NCI-H774 (cell line): Measurements from ENCODE around the gene ANKAR.
"Not testable (repeated sequence)": the region's sequence is repeated elsewhere in the genome, so short reads cannot be mapped to it uniquely, and the experiment has no call there.

ENCODE experiments used
- DNase-seq: peaks from one replicate; lab custom pipeline; 2025; lab: John Stamatoyannopoulos, UW

ANKAR gene

DNA sequence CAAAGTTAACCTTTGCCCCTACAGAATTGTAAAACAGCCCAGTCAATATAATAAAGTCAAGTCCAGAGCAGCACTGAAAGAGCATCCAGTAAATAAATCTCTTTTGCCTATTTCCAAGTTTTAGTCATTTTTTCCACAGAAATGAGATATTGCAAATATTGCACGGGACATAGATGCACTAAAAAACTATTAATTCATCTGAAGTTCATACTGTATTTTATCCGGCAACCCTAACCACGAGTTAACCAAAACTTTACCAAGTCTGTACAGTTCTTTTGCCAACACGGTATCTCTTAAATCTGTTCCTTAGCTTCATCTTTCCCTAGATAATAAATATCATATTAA is 13.7 kb upstream of the ANKAR start:
- no peak for DNase-seq

DNA sequence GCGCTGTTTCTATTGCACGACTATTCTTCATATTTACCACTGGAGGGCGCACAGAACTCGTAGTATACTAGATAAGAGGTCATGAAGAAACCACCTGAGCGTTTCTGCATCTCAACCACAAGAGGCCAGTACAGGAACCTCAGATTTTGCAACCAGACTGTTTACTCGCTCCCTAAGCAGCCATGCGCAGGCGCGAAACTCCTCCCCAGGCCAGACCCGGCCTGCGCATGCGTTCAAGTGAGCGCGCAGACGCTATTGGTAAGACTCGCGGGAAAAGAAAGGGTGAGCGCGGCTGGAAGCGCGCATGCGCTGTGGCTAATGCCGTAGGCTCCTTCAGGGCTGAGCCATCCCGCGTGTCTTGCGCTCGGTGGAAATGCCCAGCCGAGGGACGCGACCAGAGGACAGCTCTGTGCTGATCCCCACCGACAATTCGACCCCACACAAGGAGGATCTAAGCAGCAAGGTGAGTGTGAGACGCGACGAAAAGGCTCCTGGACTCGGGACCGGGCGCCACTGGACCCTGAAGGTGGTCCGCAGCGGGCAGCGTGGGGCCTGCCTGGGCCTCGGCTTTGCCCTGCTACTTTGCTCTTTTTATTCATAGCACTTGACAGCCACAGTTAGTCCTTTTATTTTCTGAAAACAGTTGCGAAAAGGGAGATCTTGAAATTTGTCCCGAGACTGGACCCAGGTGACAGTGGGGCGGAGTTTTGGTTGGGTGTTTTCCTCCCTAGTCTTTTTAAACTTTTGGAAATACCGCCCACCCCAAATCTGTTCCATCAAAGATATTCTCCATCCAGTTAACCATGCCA is 13.1 kb upstream of the ANKAR start, which contains the start of gene ASNSD1:
Gene ASNSD1 (plus strand): TSS at position 312 of the 809 bp plus-strand sequence. CDS start 4,674 bp downstream, outside the sequence.
- peak; percentile 99 for DNase-seq

GRCh38 chr2:189661957-189662321 is 12.5 kb upstream of the ANKAR start:
- DNase-seq: no peak

DNA sequence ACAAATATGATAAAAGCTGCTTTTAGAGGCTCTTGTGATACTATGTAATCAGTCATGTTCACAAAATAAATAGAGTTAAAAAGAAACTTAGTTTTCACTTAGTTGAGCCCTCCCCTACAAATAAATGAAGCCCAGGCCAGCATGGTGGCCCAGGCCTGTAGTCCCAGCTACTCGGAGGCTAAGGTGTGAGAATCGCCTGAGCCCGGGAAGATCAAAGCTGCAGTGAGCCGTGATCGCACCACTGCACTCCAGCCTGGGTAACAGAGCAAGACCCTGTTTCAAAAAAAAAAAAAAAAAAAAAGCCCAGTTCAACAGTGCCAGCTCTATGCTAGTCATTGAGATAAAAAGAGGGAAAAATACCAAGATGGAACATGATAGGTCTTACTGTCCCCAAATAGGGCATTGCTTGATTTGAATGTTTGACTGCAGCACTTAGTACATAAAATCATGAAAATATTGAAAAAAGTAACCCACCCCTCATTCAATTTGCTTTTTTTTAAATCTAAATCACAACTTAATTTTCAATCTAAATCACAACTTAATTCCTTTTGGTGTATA is 11.7 kb upstream of the ANKAR start:
- DNase-seq: no peak

- DNase-seq: not testable (repeated sequence)
Observed at GRCh38 chr2:189663319-189663718, 11.2 kb upstream of the ANKAR start.

DNA sequence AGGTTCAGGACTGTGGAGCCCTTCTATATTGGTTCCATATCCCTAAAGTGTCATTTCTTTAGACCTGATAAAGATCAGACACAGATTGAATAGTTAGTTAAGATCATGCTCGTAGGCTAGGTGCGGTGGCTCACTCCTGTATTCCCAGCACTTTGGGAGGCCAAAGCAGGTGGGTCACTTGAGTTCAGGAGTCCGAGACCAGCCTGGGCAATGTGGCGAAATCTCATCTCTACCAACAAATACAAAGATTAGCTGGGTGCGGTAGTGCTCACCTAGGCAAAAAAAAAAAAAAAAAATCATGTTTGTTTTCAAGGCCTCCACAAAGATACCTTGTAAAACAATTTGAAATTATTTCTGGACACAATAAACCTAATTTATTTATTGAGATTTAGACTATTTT is 4.6 kb upstream of the ANKAR start:
- DNase-seq: no peak

DNA sequence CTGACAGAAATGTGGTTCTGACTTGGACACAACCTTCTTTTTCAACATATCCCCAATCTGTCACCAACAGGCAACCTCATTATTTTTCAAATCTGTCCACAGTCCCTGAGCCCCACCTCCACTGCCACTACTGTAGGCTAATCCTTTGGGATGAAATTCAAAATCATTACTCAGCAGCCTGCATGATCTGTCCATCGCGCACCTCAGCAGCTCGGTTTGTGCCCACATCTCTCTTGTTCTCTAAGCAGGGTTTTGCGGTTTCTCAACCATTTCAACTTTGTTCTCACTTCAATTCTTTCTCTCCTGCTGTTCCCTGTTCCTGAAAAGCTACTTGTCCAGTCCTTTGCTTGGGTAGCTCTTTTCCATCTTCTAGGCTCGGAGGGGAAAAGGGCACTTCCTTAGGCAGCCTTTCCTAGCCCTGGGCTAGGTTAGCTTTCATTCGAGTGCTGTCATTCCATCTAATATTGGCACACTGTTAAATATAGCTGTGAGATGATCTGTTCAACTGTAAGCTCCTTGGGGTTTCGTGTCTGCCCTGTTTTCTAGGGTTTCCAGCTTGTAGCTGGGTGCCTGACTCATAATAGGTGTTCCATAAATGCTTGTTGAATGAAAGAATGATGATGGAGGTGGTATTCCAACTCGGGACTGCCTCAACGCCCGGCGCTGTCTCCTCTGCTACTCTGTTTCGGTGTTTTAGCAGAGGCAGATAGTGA is 653 bp upstream of the ANKAR start:
- no peak for DNase-seq

- DNase-seq: no peak
Observed at GRCh38 chr2:189676471-189676870, 2.0 kb downstream of the ANKAR start.

DNA sequence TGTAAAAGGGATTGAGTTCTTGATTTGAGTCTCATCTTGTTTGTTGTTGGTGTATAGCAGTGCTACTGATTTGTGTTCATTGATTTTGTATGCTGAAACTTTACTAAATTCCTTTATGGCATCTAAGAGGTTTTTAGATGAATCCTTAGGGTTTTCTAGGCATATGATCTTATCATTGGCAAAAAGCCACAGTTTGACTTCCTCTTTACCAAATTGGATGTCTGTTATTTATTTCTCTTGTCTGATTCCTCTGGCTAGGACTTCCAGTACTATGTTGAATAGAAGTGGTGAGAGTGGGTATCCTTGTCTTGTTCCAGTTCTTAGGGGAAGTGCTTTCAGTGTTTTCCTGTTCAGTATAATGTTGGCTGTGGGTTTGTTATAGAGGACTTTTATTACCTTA is 4.8 kb downstream of the ANKAR start:
- no peak for DNase-seq

DNA sequence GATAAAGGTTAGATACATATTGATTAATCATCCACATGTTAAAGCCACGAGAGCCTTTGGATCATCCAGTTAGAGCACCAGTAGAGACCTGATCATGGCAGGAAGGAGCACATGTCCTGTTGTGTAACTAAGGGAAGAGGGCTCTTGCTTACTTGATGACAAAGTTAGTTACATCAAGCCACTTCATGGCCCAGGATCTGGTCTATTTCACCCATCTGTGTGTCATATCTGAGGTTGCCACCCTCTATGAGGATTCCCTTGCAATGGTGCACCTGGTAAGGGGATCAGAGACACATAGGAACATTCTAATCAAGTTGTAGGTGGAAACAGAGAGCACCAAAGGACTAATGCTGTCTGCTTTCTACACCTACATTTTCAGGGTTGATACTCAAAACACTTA is 6.7 kb downstream of the ANKAR start:
- no peak for DNase-seq

DNA sequence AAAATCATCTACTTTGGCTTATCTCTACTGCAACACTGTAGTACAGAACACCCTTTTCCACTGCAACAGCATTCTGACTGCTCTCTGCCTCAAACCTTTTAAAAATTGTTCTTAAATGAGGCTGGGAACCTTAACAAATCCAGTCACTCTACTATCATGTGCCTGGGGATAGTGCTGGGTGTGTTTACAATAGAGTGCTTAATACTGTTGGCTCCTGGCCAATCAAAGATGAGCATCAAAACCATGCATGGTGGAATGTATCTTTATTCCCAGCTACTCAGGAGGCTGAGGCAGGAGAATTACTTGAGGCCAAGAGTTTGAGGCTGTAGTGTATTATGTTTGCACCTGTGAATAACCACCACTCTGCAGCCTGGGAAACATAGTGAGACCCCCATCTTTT is 7.4 kb downstream of the ANKAR start:
- DNase-seq: no peak

- DNase-seq: no peak
Observed at GRCh38 chr2:189683348-189683747, 8.9 kb downstream of the ANKAR start.

DNA sequence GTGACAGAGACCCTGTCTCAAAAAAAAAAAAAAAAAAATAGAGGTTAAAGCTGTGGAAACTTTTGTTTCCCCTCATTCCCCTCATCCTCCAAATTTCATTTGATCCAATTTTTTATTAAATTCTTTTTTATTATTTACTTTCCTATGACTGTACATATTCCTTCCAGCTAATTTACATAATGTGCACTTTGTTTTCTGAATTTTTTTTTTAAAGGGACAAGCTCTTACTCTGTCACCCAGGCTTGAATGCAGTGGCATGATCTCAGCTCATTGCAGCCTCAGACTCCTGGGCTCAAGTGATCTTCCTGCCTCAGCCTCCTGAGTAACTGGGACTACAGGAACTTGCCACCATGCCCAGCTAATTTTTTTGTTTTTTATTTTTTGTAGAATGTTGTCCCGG is 10.3 kb downstream of the ANKAR start:
- no peak for DNase-seq

DNA sequence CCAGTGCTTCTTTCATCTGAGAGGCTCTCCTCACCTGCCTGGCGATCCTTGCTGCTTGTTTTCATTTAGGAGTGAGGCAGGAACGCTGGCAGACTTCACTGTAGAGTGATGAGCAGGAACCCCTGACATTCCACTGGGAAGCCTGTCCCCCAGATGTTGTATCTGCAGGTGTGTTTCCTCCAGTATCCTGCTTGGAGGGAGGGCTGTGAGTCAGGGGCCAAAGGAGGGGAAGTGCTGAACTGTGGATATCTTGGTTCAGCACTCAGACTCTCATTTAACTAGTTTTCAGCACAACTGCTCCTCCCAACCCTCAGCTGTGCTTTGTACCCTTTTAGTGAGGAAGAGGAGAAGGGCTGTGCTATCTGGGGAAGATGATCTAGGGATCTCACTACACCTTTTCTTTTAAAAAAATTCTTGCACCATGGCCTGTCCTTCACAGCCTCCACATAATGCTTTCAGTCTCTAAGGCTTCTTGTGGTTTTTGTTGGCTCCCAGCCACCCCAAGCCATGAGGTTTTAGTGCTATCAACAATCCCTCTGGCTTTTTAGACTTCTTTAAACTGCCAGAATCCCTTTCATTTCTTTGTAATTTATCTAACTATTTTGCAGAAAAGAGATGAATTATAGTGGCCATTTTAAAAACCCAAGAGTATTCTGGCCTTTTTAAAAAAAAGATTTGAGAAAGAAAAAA is 11.2 kb downstream of the ANKAR start:
- DNase-seq: no peak

- not testable (repeated sequence) for DNase-seq
Observed at GRCh38 chr2:189687796-189688195, 13.3 kb downstream of the ANKAR start.

GRCh38 chr2:189696223-189696622 is 21.8 kb downstream of the ANKAR start:
- no peak for DNase-seq

DNA sequence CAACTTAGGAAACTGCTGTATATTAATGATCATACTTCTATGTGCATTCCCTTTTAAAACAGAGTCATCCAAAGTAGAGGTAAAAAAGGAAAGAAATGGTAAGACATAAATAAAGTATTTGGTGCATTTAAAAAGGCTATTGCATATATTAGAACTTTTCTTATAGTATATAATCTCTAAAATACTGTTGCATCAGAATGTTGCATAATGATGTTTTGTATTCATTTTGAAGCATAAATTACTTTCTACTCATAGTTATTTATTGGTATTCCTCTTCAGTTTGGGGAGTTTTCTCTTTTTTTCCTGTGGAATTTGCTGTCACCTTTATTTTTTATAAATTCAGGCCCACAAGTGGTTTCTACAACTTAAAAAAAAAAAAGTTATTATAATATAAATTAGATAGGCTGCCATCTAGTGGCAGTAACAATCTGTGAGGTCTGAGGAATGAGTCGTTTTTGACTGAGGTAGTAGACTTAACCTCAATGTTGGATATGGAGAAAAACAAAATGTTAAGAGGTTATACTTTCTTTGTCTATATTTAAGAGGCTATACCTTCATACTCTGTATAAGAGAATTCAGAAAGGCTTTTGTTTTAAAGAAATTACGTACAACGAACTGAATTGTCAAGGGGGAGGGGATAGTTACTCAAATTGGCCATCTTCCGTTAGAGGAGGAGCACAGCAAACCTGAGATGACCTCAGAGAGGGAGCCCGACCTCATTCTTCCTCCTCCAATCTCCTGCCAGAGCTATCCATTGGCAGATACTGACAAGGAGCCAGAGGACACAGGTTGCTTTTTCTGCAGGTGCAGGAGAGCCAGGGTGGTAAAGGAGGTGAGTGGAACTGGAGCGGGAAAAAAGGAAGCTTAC is 23.8 kb downstream of the ANKAR start:
- DNase-seq: peak; percentile 2

DNA sequence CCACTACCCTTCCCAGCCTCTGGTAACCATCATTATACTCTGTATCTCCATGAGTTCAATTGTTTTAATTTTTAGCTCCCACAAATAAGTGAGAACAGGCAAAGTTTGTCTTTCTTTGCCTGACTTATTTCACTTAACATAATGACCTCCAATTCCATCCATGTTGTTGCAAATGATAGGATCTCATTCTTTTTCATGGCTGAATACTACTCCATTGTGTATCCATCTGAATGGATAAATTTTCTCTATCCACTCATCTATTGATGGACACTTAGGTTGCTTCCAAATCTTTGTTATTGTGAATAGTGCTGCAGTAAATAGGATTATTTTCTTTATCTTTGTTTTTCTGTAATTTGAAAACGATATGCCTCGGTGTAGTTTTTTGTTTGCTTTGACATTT is 26.2 kb downstream of the ANKAR start:
- no peak for DNase-seq

- no peak for DNase-seq
Observed at GRCh38 chr2:189702071-189702470, 27.6 kb downstream of the ANKAR start.

DNA sequence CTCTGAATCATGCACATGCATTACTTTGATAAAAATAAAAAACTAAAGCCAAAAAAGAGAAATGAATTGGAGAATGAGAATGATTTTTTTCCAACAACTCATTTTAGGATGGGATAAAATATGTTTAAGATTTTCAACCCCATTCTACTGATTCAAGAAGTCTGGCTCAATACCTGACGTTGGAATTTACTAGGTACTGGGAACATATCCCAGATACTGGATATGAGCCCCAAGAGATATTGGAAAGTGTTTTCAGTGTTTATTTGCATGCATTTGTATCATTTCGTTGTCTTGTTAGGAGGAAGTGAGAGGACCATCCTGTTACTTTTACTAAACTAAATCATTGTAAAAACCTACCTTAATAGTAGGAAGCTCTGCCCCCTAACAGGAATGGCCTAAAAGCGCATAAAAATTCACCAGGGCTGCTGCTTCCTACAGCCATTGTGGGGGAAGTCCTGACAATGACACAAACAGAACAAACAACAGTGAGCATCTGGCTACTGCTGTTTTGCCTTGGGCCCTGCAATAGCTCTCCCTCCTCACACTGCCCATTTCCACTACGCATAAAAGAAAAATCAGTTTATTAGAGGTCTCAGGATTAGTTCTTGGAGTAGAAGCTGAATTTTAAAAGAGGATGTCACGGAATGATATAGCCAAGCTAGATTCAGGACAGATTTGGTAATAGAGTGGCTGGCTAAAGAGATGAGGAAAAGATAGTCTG is 35.2 kb downstream of the ANKAR start:
- DNase-seq: no peak

DNA sequence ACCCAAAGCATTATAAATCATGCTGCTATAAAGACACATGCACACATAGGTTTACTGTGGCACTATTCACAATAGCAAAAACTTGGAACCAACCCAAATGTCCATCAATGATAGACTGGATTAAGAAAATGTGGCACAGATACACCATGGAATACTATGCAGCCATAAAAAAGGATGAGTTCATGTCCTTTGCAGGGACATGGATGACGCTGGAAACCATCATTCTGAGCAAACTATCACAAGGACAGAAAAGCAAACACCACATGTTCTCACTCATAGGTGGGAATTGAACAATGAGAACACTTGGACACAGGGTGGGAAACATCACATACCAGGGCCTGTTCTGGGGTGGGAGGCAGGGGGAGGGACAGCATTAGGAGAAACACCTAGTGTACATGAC is 43.1 kb downstream of the ANKAR start:
- DNase-seq: not testable (repeated sequence)
